ENCODE results near the gene COPS4.

Gene COPS4

DNA sequence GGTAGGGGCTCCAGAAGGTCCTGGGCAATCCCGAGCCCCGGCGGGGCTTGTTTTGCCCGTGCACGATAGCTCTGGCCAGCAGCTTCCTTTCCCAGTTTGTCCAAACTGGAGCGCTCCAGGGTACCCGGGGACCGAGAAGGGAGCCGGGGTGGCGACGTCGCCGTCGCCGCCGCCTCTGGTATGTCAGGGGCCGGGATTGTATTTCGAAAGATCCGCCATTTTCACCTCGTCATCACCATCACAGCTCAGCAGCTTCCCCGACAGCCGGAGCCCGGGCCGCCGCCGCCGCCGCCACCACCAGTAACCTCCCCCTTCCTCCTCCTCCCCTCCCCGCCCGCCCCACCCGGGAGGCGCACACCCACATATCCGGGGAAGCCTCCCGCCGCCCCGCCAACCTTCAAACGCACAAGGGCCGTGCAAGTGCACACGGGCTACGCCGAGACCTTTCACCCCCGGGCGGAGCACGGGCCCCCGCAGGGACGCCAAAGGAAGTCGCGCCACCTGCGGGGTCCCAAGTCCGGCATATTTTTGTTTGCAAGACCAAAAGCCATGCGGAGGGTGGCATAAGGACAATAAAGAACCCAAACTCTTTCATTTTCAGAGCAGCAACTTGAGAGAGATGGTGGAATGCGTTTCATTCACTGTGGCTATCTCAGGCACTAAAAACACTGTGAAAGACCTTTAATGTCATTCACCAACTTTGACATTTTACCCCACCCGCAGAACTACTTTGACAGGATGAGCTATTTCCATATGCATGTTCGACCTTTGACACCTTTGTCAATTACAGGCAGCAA lies 24.3 kb upstream of the COPS4 start, which contains the start of gene LIN54:
LIN54 (minus strand) TSS at position 302 of the 797 bp plus-strand sequence. CDS start 25,979 bp downstream, outside the sequence.
- no peaks in the 10 kb centered on the region for H3K36me3 ChIP-seq (replicated peaks; ENCODE audit: insufficient read depth, low read length)
- TF ChIP-seq EZH2 (optimal IDR thresholded peaks at IDR 0.05; ENCODE audit: low read depth, low read length) (no peak), CTCF (IDR thresholded peaks at IDR 0.05; ENCODE audit: low read length) (no peak), EZH2phosphoT487 (IDR thresholded peaks at IDR 0.05; ENCODE audit: low read length) (no peak)
- H3K9me3 ChIP-seq (replicated peaks; ENCODE audit: insufficient read depth, low read length) = no peaks in the 10 kb centered on the region
- H3K79me2 ChIP-seq (ENCODE audit: low read length) = peaks cover 67% of the 10 kb centered on the region
- no peaks in the 10 kb centered on the region for H4K20me1 ChIP-seq (ENCODE audit: insufficient read depth, low read length)
- peaks cover 15% of the 10 kb centered on the region; the same call in 1 of the 2 replicates for H3K4me1 ChIP-seq (ENCODE audit: low read length)
- peak within 1 kb of the TSS; percentile 88 for H3K9ac ChIP-seq (ENCODE audit: low read length)
- peak within 1 kb of the TSS; percentile 79; the same call in 1 of the 2 replicates for H3K27ac ChIP-seq (ENCODE audit: low read length)
- DNase-seq = peak; percentile 78
- H3K9me2 ChIP-seq (replicated peaks; ENCODE audit: insufficient read depth, low read length) = no peaks in the 10 kb centered on the region
- H3K4me2 ChIP-seq (ENCODE audit: low read depth, low read length) = peak within 1 kb of the TSS; percentile 95
- H3K27me3 ChIP-seq (replicated peaks; ENCODE audit: insufficient read depth, low read length) = no peaks in the 10 kb centered on the region
- H2AFZ ChIP-seq (ENCODE audit: low read length) = peak within 1 kb of the TSS; percentile 83
- peak within 1 kb of the TSS; percentile 88 for H3K4me3 ChIP-seq (ENCODE audit: low read length)
- H3F3A ChIP-seq (ENCODE audit: insufficient read depth, low read length) = peaks cover 26% of the 10 kb centered on the region

- Histone ChIP-seq H3K27me3 (replicated peaks; ENCODE audit: insufficient read depth, low read length) (no peaks in the 10 kb centered on the region), H3K36me3 (replicated peaks; ENCODE audit: insufficient read depth, low read length) (no peaks in the 10 kb centered on the region), H3K27ac (ENCODE audit: low read length) (peak overlapping the region; percentile 38; the same call in 1 of the 2 replicates), H4K20me1 (ENCODE audit: insufficient read depth, low read length) (no peaks in the 10 kb centered on the region), H2AFZ (ENCODE audit: low read length) (peak overlapping the region; percentile 78), H3K4me3 (ENCODE audit: low read length) (peak overlapping the region; percentile 88), H3K4me2 (ENCODE audit: low read depth, low read length) (peak overlapping the region; percentile 79), H3K9me2 (replicated peaks; ENCODE audit: insufficient read depth, low read length) (no peaks in the 10 kb centered on the region), H3K9ac (ENCODE audit: low read length) (peak overlapping the region; percentile 75), H3K9me3 (replicated peaks; ENCODE audit: insufficient read depth, low read length) (no peaks in the 10 kb centered on the region), H3F3A (ENCODE audit: insufficient read depth, low read length) (peaks cover 26% of the 10 kb centered on the region), H3K4me1 (ENCODE audit: low read length) (peaks cover 15% of the 10 kb centered on the region; the same call in 1 of the 2 replicates), H3K79me2 (ENCODE audit: low read length) (peaks cover 57% of the 10 kb centered on the region)
- peak; percentile 25 for DNase-seq
- TF ChIP-seq EZH2 (optimal IDR thresholded peaks at IDR 0.05; ENCODE audit: low read depth, low read length) (no peak), CTCF (IDR thresholded peaks at IDR 0.05; ENCODE audit: low read length) (no peak), EZH2phosphoT487 (IDR thresholded peaks at IDR 0.05; ENCODE audit: low read length) (no peak)
Measured at GRCh38 chr4:83011689-83012199, 23.2 kb upstream of the COPS4 start.

DNA sequence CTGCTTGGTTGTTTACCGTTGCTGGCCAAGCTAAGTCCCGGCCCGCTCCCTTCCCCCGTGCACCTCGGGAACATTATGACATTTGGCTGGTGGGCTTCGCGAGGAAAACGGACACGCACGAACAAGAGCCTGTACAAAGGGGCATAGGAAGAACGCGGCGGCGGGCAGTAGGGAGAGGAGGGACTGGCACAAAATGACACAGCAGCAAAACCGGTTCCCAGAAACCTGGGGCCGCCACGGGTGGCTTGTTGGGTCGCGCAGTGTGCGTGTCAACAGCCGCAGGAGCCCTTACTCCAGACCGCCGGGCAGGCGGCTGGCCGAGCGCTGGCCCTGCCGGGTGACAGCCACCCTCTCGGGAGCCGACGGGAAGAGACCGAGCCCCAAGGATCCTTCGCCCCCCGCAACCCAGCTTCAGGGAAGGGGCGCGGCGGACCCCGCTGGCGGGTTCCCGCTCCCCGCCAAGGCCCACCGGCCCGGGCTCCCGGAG lies 22.7 kb upstream of the COPS4 start:
- Histone ChIP-seq H3K4me2 (ENCODE audit: low read depth, low read length) (peak overlapping the region; percentile 79), H3K27me3 (replicated peaks; ENCODE audit: insufficient read depth, low read length) (no peaks in the 10 kb centered on the region), H3K79me2 (ENCODE audit: low read length) (peaks cover 52% of the 10 kb centered on the region), H3K9ac (ENCODE audit: low read length) (peak overlapping the region; percentile 75), H3K4me1 (ENCODE audit: low read length) (peaks cover 15% of the 10 kb centered on the region; the same call in 1 of the 2 replicates), H3K9me2 (replicated peaks; ENCODE audit: insufficient read depth, low read length) (no peaks in the 10 kb centered on the region), H3K36me3 (replicated peaks; ENCODE audit: insufficient read depth, low read length) (no peaks in the 10 kb centered on the region), H4K20me1 (ENCODE audit: insufficient read depth, low read length) (no peaks in the 10 kb centered on the region), H3K27ac (ENCODE audit: low read length) (peak overlapping the region; percentile 38; the same call in 1 of the 2 replicates), H3K9me3 (replicated peaks; ENCODE audit: insufficient read depth, low read length) (no peaks in the 10 kb centered on the region), H3K4me3 (ENCODE audit: low read length) (peak overlapping the region; percentile 88), H3F3A (ENCODE audit: insufficient read depth, low read length) (peaks cover 26% of the 10 kb centered on the region), H2AFZ (ENCODE audit: low read length) (peak overlapping the region; percentile 78)
- DNase-seq = peak; percentile 27
- TF ChIP-seq EZH2 (optimal IDR thresholded peaks at IDR 0.05; ENCODE audit: low read depth, low read length) (no peak), EZH2phosphoT487 (IDR thresholded peaks at IDR 0.05; ENCODE audit: low read length) (no peak), CTCF (IDR thresholded peaks at IDR 0.05; ENCODE audit: low read length) (no peak)
